Neural cell (in vitro differentiated cells): Measurements from ENCODE around the gene FGF5. TPM values are rescaled to one million over a fixed set of nuclear protein-coding genes. Genes with fewer than 3 reads are reported as not detected.

Experiments used
- H2AFZ ChIP-seq: fragments of 200-600, 300-800 bp; sonication (generic), shearing (Covaris generic); 2 replicates; pipeline ENCODE4 v1.6.0; 2014; ENCODE audit warnings: low read depth, mild to moderate bottlenecking, antibody characterized with exemption, low read length, moderate library complexity
- H3F3A ChIP-seq: fragments of 200-600 bp; shearing (Covaris generic); 2 replicates; pipeline ENCODE4 v1.6.1; 2016; ENCODE audit warnings: mild to moderate bottlenecking, moderate library complexity, mixed read lengths, antibody characterized with exemption, low read length; ENCODE audit not compliant: insufficient read depth, poor library complexity, severe bottlenecking
- H3K27ac ChIP-seq: fragments of 200-600, 300-800 bp; sonication (generic), shearing (Covaris generic); 2 replicates; pipeline ENCODE4 v1.5.1; 2014; ENCODE audit warnings: mild to moderate bottlenecking, low read length, moderate library complexity
- H3K27me3 ChIP-seq: fragments of 300-800, 200-600 bp; sonication (generic), shearing (Covaris generic); 2 replicates; pipeline ENCODE4 v1.6.0; 2014; ENCODE audit warnings: mild to moderate bottlenecking, low read depth, low read length, moderate library complexity; ENCODE audit not compliant: insufficient read depth
- H3K36me3 ChIP-seq: fragments of 300-800, 200-600 bp; sonication (generic), shearing (Covaris generic); 2 replicates; pipeline ENCODE4 v1.5.1; 2014; ENCODE audit warnings: mild to moderate bottlenecking, antibody characterized with exemption, low read length, moderate library complexity; ENCODE audit not compliant: insufficient read depth
- H3K4me2 ChIP-seq: fragments of 300-800, 200-600 bp; sonication (generic), shearing (Covaris generic); 2 replicates; pipeline ENCODE4 v1.6.0; 2014; ENCODE audit warnings: mild to moderate bottlenecking, low read length
- H3K4me3 ChIP-seq: fragments of 300-800, 200-600 bp; sonication (generic), shearing (Covaris generic); 2 replicates; pipeline ENCODE4 v1.5.1; 2014; ENCODE audit warnings: mild to moderate bottlenecking, low read length, moderate library complexity
- H3K79me2 ChIP-seq: fragments of 200-600 bp; shearing (Covaris generic); replicated peaks from 2 replicates; pipeline ENCODE4 v1.6.0; 2014; ENCODE audit warnings: mild to moderate bottlenecking, low read length, moderate library complexity; ENCODE audit not compliant: insufficient read depth
- H3K9ac ChIP-seq: fragments of 300-800, 200-600 bp; sonication (generic), shearing (Covaris generic); 2 replicates; pipeline ENCODE4 v1.6.1; 2016; ENCODE audit warnings: mild to moderate bottlenecking, low read length, mixed read lengths
- H3K9me2 ChIP-seq: fragments of 200-600 bp; shearing (Covaris generic); 2 replicates; pipeline ENCODE4 v1.6.1; 2016; ENCODE audit warnings: mild to moderate bottlenecking, low read length, mixed read lengths; ENCODE audit not compliant: insufficient read depth
- H3K9me3 ChIP-seq: fragments of 200-600, 300-800 bp; sonication (generic), shearing (Covaris generic); 2 replicates; pipeline ENCODE4 v1.6.1; 2016; ENCODE audit warnings: mild to moderate bottlenecking, mixed run types, low read length, moderate library complexity, mixed read lengths
- H4K20me1 ChIP-seq: fragments of 200-600 bp; shearing (Covaris generic); 2 replicates; pipeline ENCODE4 v1.6.1; 2016; ENCODE audit warnings: mild to moderate bottlenecking, mixed run types; ENCODE audit not compliant: insufficient read depth
- CTCF ChIP-seq: fragments of 450-650 bp; IDR thresholded peaks from 2 replicates; pipeline ENCODE4 v1.5.1; 2014; ENCODE audit warnings: antibody characterized with exemption, mild to moderate bottlenecking, moderate library complexity; ENCODE audit not compliant: poor library complexity, severe bottlenecking
- EP300 ChIP-seq: fragments of 450-650 bp; conservative IDR thresholded peaks from 2 replicates; pipeline ENCODE4 v1.6.1; 2014; ENCODE audit warnings: antibody characterized with exemption, mild to moderate bottlenecking, moderate library complexity; ENCODE audit not compliant: poor library complexity, severe bottlenecking
- EZH2 ChIP-seq: fragments of 200-600, 300-800 bp; shearing (Covaris generic), sonication (generic); IDR thresholded peaks from 2 replicates; pipeline ENCODE4 v1.6.1; 2014; ENCODE audit warnings: antibody characterized with exemption, low read length, borderline replicate concordance, mild to moderate bottlenecking; ENCODE audit not compliant: insufficient read depth, poor library complexity, severe bottlenecking
- MXI1 ChIP-seq: fragments of 450-650 bp; conservative IDR thresholded peaks from 2 replicates; pipeline ENCODE4 v1.6.1; 2014; ENCODE audit warnings: antibody characterized with exemption, mild to moderate bottlenecking; ENCODE audit not compliant: poor library complexity, severe bottlenecking
- POLR2AphosphoS5 ChIP-seq: IDR thresholded peaks from 2 replicates; pipeline ENCODE4 v1.6.1; 2012
- RAD21 ChIP-seq: fragments of 450-650 bp; conservative IDR thresholded peaks from 2 replicates; pipeline ENCODE4 v1.6.1; 2014; ENCODE audit warnings: antibody characterized with exemption, mild to moderate bottlenecking, moderate library complexity
- REST ChIP-seq: IDR thresholded peaks from 2 replicates; pipeline ENCODE4 v1.6.1; 2012; ENCODE audit warnings: borderline replicate concordance
- SMC3 ChIP-seq: fragments of 450-650 bp; conservative IDR thresholded peaks from 2 replicates; pipeline ENCODE4 v1.6.1; 2014; ENCODE audit warnings: antibody characterized with exemption, mild to moderate bottlenecking, moderate library complexity; ENCODE audit not compliant: poor library complexity
- TAF1 ChIP-seq: IDR thresholded peaks from 2 replicates; pipeline ENCODE4 v1.6.1; 2012; ENCODE audit warnings: low read depth
- polyA plus RNA-seq: library from polyadenylated mRNA; depleted of rRNA; stranded (reverse); fragments of >200 nt; gene quantifications from 2 replicates; pipeline ENCODE4 v1.2.3, GENCODE V29; 2014

FGF5 gene
- polyA plus RNA-seq, 1 donor from 2014 or later, result 0.26 TPM

- Histone ChIP-seq H3K36me3 (no peaks in the 10 kb centered on the region), H3K27me3 (peaks cover 66% of the 10 kb centered on the region), H3F3A (no peaks in the 10 kb centered on the region), H4K20me1 (no peaks in the 10 kb centered on the region), H3K27ac (no peak overlapping the region), H2AFZ (no peak overlapping the region), H3K9me2 (no peaks in the 10 kb centered on the region), H3K79me2 (no peaks in the 10 kb centered on the region), H3K4me3 (no peak overlapping the region), H3K9ac (no peak overlapping the region), H3K9me3 (peaks cover 3% of the 10 kb centered on the region), H3K4me2 (no peak overlapping the region)
- TF ChIP-seq REST, result no peak
- TF ChIP-seq EZH2, result no peak
- no peak for TF ChIP-seq CTCF
- no peak for TF ChIP-seq MXI1
- no peak for TF ChIP-seq EP300
- no peak for TF ChIP-seq POLR2AphosphoS5
- TF ChIP-seq RAD21, result no peak
- TF ChIP-seq SMC3, result no peak
- TF ChIP-seq TAF1, result no peak
Observed at GRCh38 chr4:80270321-80270720, 3.9 kb downstream of the FGF5 start.

- no peaks in the 10 kb centered on the region for H3K36me3 ChIP-seq
- no peaks in the 10 kb centered on the region for H3K9me2 ChIP-seq
- H3K4me3 ChIP-seq, result no peak overlapping the region
- H3K27me3 ChIP-seq, result peaks cover 60% of the 10 kb centered on the region
- TF ChIP-seq EZH2 (no peak), REST (no peak), EP300 (no peak), RAD21 (no peak), TAF1 (no peak), POLR2AphosphoS5 (no peak), SMC3 (no peak)
- no peaks in the 10 kb centered on the region for H3K79me2 ChIP-seq
- H4K20me1 ChIP-seq, result no peaks in the 10 kb centered on the region
- no peak overlapping the region for H3K27ac ChIP-seq
- no peak overlapping the region for H3K9ac ChIP-seq
- no peaks in the 10 kb centered on the region for H3F3A ChIP-seq
- H3K9me3 ChIP-seq, result peaks cover 3% of the 10 kb centered on the region
- no peak overlapping the region for H2AFZ ChIP-seq
- H3K4me2 ChIP-seq, result no peak overlapping the region
Observed at GRCh38 chr4:80270868-80271267, 4.4 kb downstream of the FGF5 start.
